Tibial nerve (tissue), 4 donors: ENCODE results near the gene KLHDC4.

Experiments used
- CTCF ChIP-seq, 5 experiments: fragments of 200-600 bp in 3 of 5; fragments of 450-650 bp in 2 of 5; sonication (generic) in 3 of 5; IDR thresholded peaks; one replicate each; pipeline ENCODE4 v1.5.1; 2016 to 2019; ENCODE audit warnings: antibody characterized with exemption in 5 of 5, mild to moderate bottlenecking in 3 of 5, moderate library complexity in 2 of 5
- EP300 ChIP-seq, 2 donors: sonication (generic); formaldehyde crosslinking; IDR thresholded peaks; one replicate each; pipeline ENCODE4 v1.6.1; 2017; ENCODE audit warnings: antibody characterized with exemption in 2 of 2, mild to moderate bottlenecking in 1 of 2
- POLR2A ChIP-seq, 2 donors: fragments of 450-650 bp; IDR thresholded peaks; one replicate each; pipeline ENCODE4 v1.6.1; 2017; ENCODE audit warnings: antibody characterized with exemption in 2 of 2, mild to moderate bottlenecking in 2 of 2, moderate library complexity in 2 of 2

- TF ChIP-seq CTCF (IDR thresholded peaks at IDR 0.05) (no peak), EP300 (IDR thresholded peaks at IDR 0.05) (no peak), POLR2A (IDR thresholded peaks at IDR 0.05) (no peak)
These were observed 12.7 kb upstream of the KLHDC4 start for GRCh38 chr16:87778476-87778829.
